Small intestine (tissue), 7 donors: Measurements from ENCODE around the gene UNKL. TPM values are rescaled to one million over a fixed set of nuclear protein-coding genes. Genes with fewer than 3 reads are reported as not detected.

Experiments
- DNase-seq, 2 donors: peaks; one replicate each; pipeline versions ENCODE4 v3.0.0 to v3.0.0-alpha.2; 2013
- FAIRE-seq: peaks from 2 replicates; lab custom pipeline; 2012; peaks lifted over from hg19 to GRCh38; lab: Jason Lieb, UNC
- H3K27ac ChIP-seq, 3 donors: one replicate each; pipeline ENCODE4 v1.5.1; 2013; ENCODE audit warnings: low read length in 2 of 3, mild to moderate bottlenecking in 2 of 3, control low read depth in 1 of 3, inconsistent platforms in 1 of 3, low read depth in 1 of 3, moderate library complexity in 1 of 3
- H3K27me3 ChIP-seq, 3 donors: one replicate each; pipeline ENCODE4 v1.6.1; 2013; ENCODE audit warnings: low read length in 3 of 3, inconsistent platforms in 1 of 3; ENCODE audit not compliant: control insufficient read depth in 3 of 3, insufficient read depth in 3 of 3
- H3K36me3 ChIP-seq, 3 donors: one replicate each; pipeline ENCODE4 v1.6.1; 2013; ENCODE audit warnings: low read length in 3 of 3, inconsistent platforms in 1 of 3, low read depth in 1 of 3, mild to moderate bottlenecking in 1 of 3, moderate library complexity in 1 of 3; ENCODE audit not compliant: control insufficient read depth in 3 of 3, insufficient read depth in 2 of 3
- H3K4me1 ChIP-seq, 3 donors: one replicate each; pipeline ENCODE4 v1.6.1; 2013; ENCODE audit warnings: low read length in 2 of 3, inconsistent platforms in 1 of 3, low read depth in 1 of 3, mild to moderate bottlenecking in 1 of 3, moderate library complexity in 1 of 3; ENCODE audit not compliant: control insufficient read depth in 3 of 3, insufficient read depth in 2 of 3
- H3K4me3 ChIP-seq, 3 donors: one replicate each; pipeline ENCODE4 v1.5.1; 2013; ENCODE audit warnings: low read length in 3 of 3, control low read depth in 1 of 3, inconsistent platforms in 1 of 3, low read depth in 1 of 3, mild to moderate bottlenecking in 1 of 3, moderate library complexity in 1 of 3
- H3K9me3 ChIP-seq, 2 donors: one replicate each; pipeline ENCODE4 v1.6.1; 2013; ENCODE audit warnings: low read depth in 1 of 2, low read length in 1 of 2; ENCODE audit not compliant: control insufficient read depth in 2 of 2, insufficient read depth in 1 of 2
- WGBS, 3 donors: extraction: QIAGEN DNeasy Blood & Tissue Kit; methylation state at CpG; one replicate each; pipeline ENCODE4 v1.1.7; 2013; 5-methylcytosine and 5-hydroxymethylcytosine counted together
- polyA plus RNA-seq, 4 donors: library from polyadenylated mRNA; stranded (reverse) in 3 of 4; unstranded in 1 of 4; fragments of 200-250 nt in 3 of 4; fragments of 120-200 nt in 1 of 4; gene quantifications; one replicate each; pipeline versions ENCODE4 v1.2.1 to v1.2.3, GENCODE V29; 2013
- donor health status: healthy with polysubstance abuse.
- donor health status: control.
- donor health status: control.
- donor health status: Bipolar disorder and iron deficiency.
- donor health status: healthy.

Gene UNKL
- polyA plus RNA-seq, 4 donors: 1.9 to 21.1 (median 4.6) TPM

- DNase-seq (no peak), FAIRE-seq (no peak)
- no peaks in the 10 kb centered on the region for H3K27me3 ChIP-seq
- no peak overlapping the region for H3K27ac ChIP-seq
- H3K36me3 ChIP-seq: peaks cover 24 to 97% (median 35%) of the 10 kb centered on the region in 3 donors
- no peak overlapping the region for H3K4me3 ChIP-seq
- WGBS, 3 donors: 78 to 83% (median 82%) methylated on average over 9 of the region's 9 CpGs
- H3K4me1 ChIP-seq: peaks cover 0 to 7% (median 0%) of the 10 kb centered on the region in 3 donors
- H3K9me3 ChIP-seq: no peaks in the 10 kb centered on the region
Observed at GRCh38 chr16:1318268-1318545, 96.3 kb downstream of the UNKL start.

DNA sequence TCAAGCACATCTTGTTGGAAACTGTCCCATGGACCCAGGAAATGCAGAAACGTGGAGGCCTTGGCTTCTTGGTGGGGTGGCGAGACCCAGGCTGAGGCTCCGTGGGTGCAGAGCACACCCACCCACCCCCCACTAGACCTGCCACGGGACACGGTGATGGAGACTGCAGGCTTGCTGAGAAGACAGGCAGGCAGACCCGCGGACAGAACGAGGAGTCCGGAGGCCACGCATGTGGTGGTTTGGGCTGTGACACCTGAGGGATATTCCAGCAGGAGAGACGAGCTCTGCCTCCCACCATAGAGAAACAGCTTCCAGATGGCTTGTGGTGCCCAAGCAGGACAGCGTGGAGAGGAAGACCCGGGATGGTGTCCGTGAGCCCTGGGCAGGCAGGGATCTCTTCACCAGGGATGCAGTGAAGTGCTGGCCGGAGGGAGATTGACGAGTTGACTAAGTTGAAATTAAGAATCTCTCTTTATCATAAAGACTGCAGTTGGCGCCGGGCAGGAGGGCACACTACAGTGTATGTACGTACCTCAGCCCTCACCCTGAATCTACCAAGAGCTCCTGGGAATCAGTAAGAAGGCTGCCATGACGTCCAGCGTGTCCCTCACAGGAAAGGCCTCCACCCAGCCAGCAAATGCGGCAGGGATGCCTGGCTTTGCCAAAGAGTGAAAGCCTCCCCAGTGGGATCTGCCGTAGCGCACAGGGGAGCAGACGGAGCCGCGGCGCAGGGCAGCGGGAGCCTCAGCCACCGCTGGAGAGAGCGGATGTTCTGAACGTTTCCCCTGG is 96.8 kb downstream of the UNKL start:
- peaks cover 0 to 13% (median 0%) of the 10 kb centered on the region in 3 donors for H3K4me1 ChIP-seq
- H3K27ac ChIP-seq: no peak overlapping the region
- H3K27me3 ChIP-seq: no peaks in the 10 kb centered on the region
- FAIRE-seq (no peak), DNase-seq (no peak)
- peaks cover 24 to 99% (median 35%) of the 10 kb centered on the region in 3 donors for H3K36me3 ChIP-seq
- WGBS, 3 donors: 92 to 94% (median 93%) methylated on average over 32 of the region's 32 CpGs
- no peaks in the 10 kb centered on the region for H3K9me3 ChIP-seq
- no peak overlapping the region for H3K4me3 ChIP-seq

- Histone ChIP-seq H3K4me3 (no peak overlapping the region), H3K36me3 (peaks cover 24 to 96% (median 35%) of the 10 kb centered on the region in 3 donors), H3K27ac (no peak overlapping the region), H3K4me1 (peaks cover 4 to 27% (median 6%) of the 10 kb centered on the region in 3 donors), H3K9me3 (no peaks in the 10 kb centered on the region), H3K27me3 (no peaks in the 10 kb centered on the region)
- no peak for DNase-seq
- FAIRE-seq: no peak
- 88 to 92% (median 90%) methylated on average over 14 of the region's 14 CpGs for WGBS, 3 donors
Observed at GRCh38 chr16:1316033-1316405, 98.5 kb downstream of the UNKL start.

GRCh38 chr16:1315081-1316032 is 99.1 kb downstream of the UNKL start:
- no peak for DNase-seq
- H3K27ac ChIP-seq: no peak overlapping the region
- no peaks in the 10 kb centered on the region for H3K9me3 ChIP-seq
- FAIRE-seq: no peak
- peaks cover 24 to 89% (median 33%) of the 10 kb centered on the region in 3 donors for H3K36me3 ChIP-seq
- peaks cover 6 to 27% (median 6%) of the 10 kb centered on the region in 3 donors for H3K4me1 ChIP-seq
- no peak overlapping the region for H3K4me3 ChIP-seq
- no peaks in the 10 kb centered on the region for H3K27me3 ChIP-seq
- WGBS, 3 donors: 84 to 85% (median 84%) methylated on average over 41 to 46 of the region's 46 CpGs

- FAIRE-seq: no peak
- Histone ChIP-seq H3K27ac (no peak overlapping the region), H3K4me3 (no peak overlapping the region), H3K4me1 (peaks cover 6 to 27% (median 6%) of the 10 kb centered on the region in 3 donors), H3K36me3 (peaks cover 20 to 81% (median 33%) of the 10 kb centered on the region in 3 donors), H3K9me3 (no peaks in the 10 kb centered on the region), H3K27me3 (no peaks in the 10 kb centered on the region)
- WGBS, 3 donors: 88 to 92% (median 89%) methylated on average over 26 to 28 of the region's 28 CpGs
- no peak for DNase-seq
Observed at GRCh38 chr16:1314399-1315068, 100.0 kb downstream of the UNKL start.

DNA sequence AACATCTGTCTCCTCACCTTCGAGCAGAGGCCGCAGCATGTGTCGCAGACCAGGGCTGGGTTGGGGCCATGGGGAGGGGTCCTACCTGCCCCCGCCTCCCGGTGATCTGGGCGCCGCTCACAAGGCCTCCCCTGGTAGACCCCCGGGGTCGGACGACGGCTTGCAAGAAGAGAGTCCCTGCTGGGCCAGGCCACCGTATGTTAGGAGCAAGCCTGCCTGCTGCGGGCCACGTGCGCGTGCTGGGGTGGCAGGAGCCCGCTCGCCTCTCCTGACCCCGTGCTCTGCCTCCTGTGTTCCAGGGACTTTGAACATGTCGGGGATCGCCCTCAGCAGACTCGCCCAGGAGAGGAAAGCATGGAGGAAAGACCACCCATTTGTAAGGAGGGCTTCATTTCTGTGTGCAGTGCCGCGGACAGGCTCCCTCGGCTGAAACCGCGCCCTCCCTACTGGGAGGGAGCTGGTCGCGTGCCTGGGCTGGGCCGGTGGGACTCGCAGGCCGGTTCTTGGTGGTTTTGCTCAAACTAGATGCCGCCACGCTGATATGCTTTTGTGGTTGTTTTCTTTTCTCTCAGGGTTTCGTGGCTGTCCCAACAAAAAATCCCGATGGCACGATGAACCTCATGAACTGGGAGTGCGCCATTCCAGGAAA is 100.7 kb downstream of the UNKL start:
- DNase-seq (no peak), FAIRE-seq (no peak)
- H3K4me1 ChIP-seq: peaks cover 6 to 27% (median 6%) of the 10 kb centered on the region in 3 donors
- no peaks in the 10 kb centered on the region for H3K9me3 ChIP-seq
- H3K36me3 ChIP-seq: peaks cover 15 to 74% (median 33%) of the 10 kb centered on the region in 3 donors
- no peak overlapping the region for H3K27ac ChIP-seq
- no peak overlapping the region for H3K4me3 ChIP-seq
- 88 to 90% (median 89%) methylated on average over 29 to 38 of the region's 38 CpGs for WGBS, 3 donors
- no peaks in the 10 kb centered on the region for H3K27me3 ChIP-seq
